Measurements from ENCODE around the gene P2RX4.
A peak's percentile ranks its signal among the peaks of the same experiment; 100 is the strongest.
"Not testable (repeated sequence)": the region's sequence is repeated elsewhere in the genome, so short reads cannot be mapped to it uniquely, and the experiment has no call there.

Gene P2RX4

GRCh38 chr12:121189131-121189530 lies 20.8 kb upstream of the P2RX4 start:
- DNase-seq (ENCODE audit: low read depth), result peak; percentile 33

GRCh38 chr12:121189619-121190155 lies 20.2 kb upstream of the P2RX4 start:
- DNase-seq (ENCODE audit: low read depth), result no peak

- DNase-seq (ENCODE audit: low read depth), result peak; percentile 88
These were observed 19.4 kb upstream of the P2RX4 start for GRCh38 chr12:121190523-121191031.

- no peak for DNase-seq (ENCODE audit: low read depth)
These were observed 18.8 kb upstream of the P2RX4 start for GRCh38 chr12:121191151-121191550.

GRCh38 chr12:121196902-121197301 lies 13.0 kb upstream of the P2RX4 start:
- DNase-seq (ENCODE audit: low read depth), result no peak

- no peak for DNase-seq (ENCODE audit: low read depth)
These were observed 11.0 kb upstream of the P2RX4 start for GRCh38 chr12:121198949-121199348.

GRCh38 chr12:121201140-121201539 lies 8.8 kb upstream of the P2RX4 start:
- not testable (repeated sequence) for DNase-seq (ENCODE audit: low read depth)

GRCh38 chr12:121202407-121203355 lies 7.2 kb upstream of the P2RX4 start:
- no peak for DNase-seq (ENCODE audit: low read depth)

GRCh38 chr12:121203482-121203881 lies 6.4 kb upstream of the P2RX4 start:
- no peak for DNase-seq (ENCODE audit: low read depth)

GRCh38 chr12:121205491-121205890 lies 4.4 kb upstream of the P2RX4 start:
- DNase-seq (ENCODE audit: low read depth), result no peak

GRCh38 chr12:121208571-121208970 lies 1.4 kb upstream of the P2RX4 start:
- not testable (repeated sequence) for DNase-seq (ENCODE audit: low read depth)

- DNase-seq (ENCODE audit: low read depth), result no peak
These were observed 708 bp upstream of the P2RX4 start for GRCh38 chr12:121209221-121209620.

- DNase-seq (ENCODE audit: low read depth), result no peak
These were observed 2.9 kb downstream of the P2RX4 start for GRCh38 chr12:121212875-121213274.

GRCh38 chr12:121214166-121214777 lies 4.3 kb downstream of the P2RX4 start:
- peak; percentile 43 for DNase-seq (ENCODE audit: low read depth)

GRCh38 chr12:121214855-121215745 lies 5.2 kb downstream of the P2RX4 start:
- peak; percentile 79 for DNase-seq (ENCODE audit: low read depth)

- no peak for DNase-seq (ENCODE audit: low read depth)
These were observed 6.2 kb downstream of the P2RX4 start for GRCh38 chr12:121216102-121216501.

GRCh38 chr12:121217063-121217462 lies 7.1 kb downstream of the P2RX4 start:
- DNase-seq (ENCODE audit: low read depth), result no peak

GRCh38 chr12:121217761-121218160 lies 7.8 kb downstream of the P2RX4 start:
- DNase-seq (ENCODE audit: low read depth), result no peak

GRCh38 chr12:121218588-121219352 lies 8.8 kb downstream of the P2RX4 start:
- DNase-seq (ENCODE audit: low read depth), result no peak

- DNase-seq (ENCODE audit: low read depth), result no peak
These were observed 9.5 kb downstream of the P2RX4 start for GRCh38 chr12:121219353-121219986.

GRCh38 chr12:121222847-121223246 lies 12.9 kb downstream of the P2RX4 start:
- DNase-seq (ENCODE audit: low read depth), result no peak
